Measurements from ENCODE around the gene MED15. TPM values are rescaled to one million over a fixed set of nuclear protein-coding genes. Genes with fewer than 3 reads are reported as not detected.
"Not testable (repeated sequence)": the region's sequence is repeated elsewhere in the genome, so short reads cannot be mapped to it uniquely, and the experiment has no call there.

Gene MED15
- total and polyA plus RNA-seq, 2 experiments from 2014 or later, result 29.2 to 43.5 TPM

GRCh38 chr22:20591660-20592310 is 84.4 kb downstream of the MED15 start:
- Histone ChIP-seq H2AFZ (peak overlapping the region; percentile 97), H3K4me1 (ENCODE audit: insufficient read depth) (no peaks in the 10 kb centered on the region), H3K4me3 (no peak overlapping the region), H3K27ac (ENCODE audit: low read depth) (no peak overlapping the region), H3K79me2 (replicated peaks; ENCODE audit: insufficient read depth) (no peaks in the 10 kb centered on the region), H3K4me2 (no peak overlapping the region), H3F3A (replicated peaks; ENCODE audit: low read depth) (no peaks in the 10 kb centered on the region), H4K20me1 (replicated peaks; ENCODE audit: insufficient read depth) (no peaks in the 10 kb centered on the region), H3K9me2 (ENCODE audit: insufficient read depth) (no peaks in the 10 kb centered on the region), H3K36me3 (ENCODE audit: insufficient read depth) (no peaks in the 10 kb centered on the region), H3K27me3 (ENCODE audit: insufficient read depth) (no peaks in the 10 kb centered on the region)
- peaks cover 2% of the 10 kb centered on the region; the same call in 2 of the 3 replicates for H3K36me3 Mint-ChIP-seq (ENCODE audit: low read depth)
- H3K9me3 Mint-ChIP-seq, result no peaks in the 10 kb centered on the region
- DNase-seq (ENCODE audit: low spot score) (peak; percentile 84), ATAC-seq (peak; percentile 78)
- no peak overlapping the region for H3K4me3 Mint-ChIP-seq
- H3K27ac Mint-ChIP-seq, result no peak overlapping the region
- TF ChIP-seq ZNF114 (CRISPR knock-in tag; IDR thresholded peaks at IDR 0.05) (no peak), ETS1 (IDR thresholded peaks at IDR 0.05) (no peak), POLR2AphosphoS5 (IDR thresholded peaks at IDR 0.05; ENCODE audit: low read depth) (no peak), CTCF (conservative IDR thresholded peaks at IDR 0.05; ENCODE audit: low read depth in 2 of 2) (no peak), EZH2 (IDR thresholded peaks at IDR 0.05; ENCODE audit: low read depth, unreplicated experiment) (no peak)
- peaks cover 8% of the 10 kb centered on the region for H3K27me3 Mint-ChIP-seq (ENCODE audit: insufficient read depth, low read depth, poor library complexity)
- peaks cover 2% of the 10 kb centered on the region; the same call in 2 of the 3 replicates for H3K4me1 Mint-ChIP-seq

- not testable (repeated sequence) for H3K4me1 ChIP-seq (ENCODE audit: insufficient read depth); H3F3A ChIP-seq (replicated peaks; ENCODE audit: low read depth); H3K4me3 Mint-ChIP-seq; H3K27me3 ChIP-seq (ENCODE audit: insufficient read depth); DNase-seq (ENCODE audit: low spot score); H3K36me3 Mint-ChIP-seq (ENCODE audit: low read depth); H3K36me3 ChIP-seq (ENCODE audit: insufficient read depth); H3K27ac ChIP-seq (ENCODE audit: low read depth); H3K4me1 Mint-ChIP-seq; ATAC-seq; H3K4me3 ChIP-seq; H3K79me2 ChIP-seq (replicated peaks; ENCODE audit: insufficient read depth); H2AFZ ChIP-seq; H4K20me1 ChIP-seq (replicated peaks; ENCODE audit: insufficient read depth); H3K9me3 Mint-ChIP-seq; H3K4me2 ChIP-seq; H3K9me2 ChIP-seq (ENCODE audit: insufficient read depth); H3K27ac Mint-ChIP-seq
- peaks cover 10% of the 10 kb centered on the region for H3K27me3 Mint-ChIP-seq (ENCODE audit: insufficient read depth, low read depth, poor library complexity)
Observed at GRCh38 chr22:20594038-20594437, 86.6 kb downstream of the MED15 start.

GRCh38 chr22:20594486-20594885 is 87.1 kb downstream of the MED15 start:
- H3K4me1 ChIP-seq (ENCODE audit: insufficient read depth); H3K27ac ChIP-seq (ENCODE audit: low read depth); H3K27me3 ChIP-seq (ENCODE audit: insufficient read depth); H3K79me2 ChIP-seq (replicated peaks; ENCODE audit: insufficient read depth); H3K4me3 Mint-ChIP-seq; H3K9me3 Mint-ChIP-seq; H3F3A ChIP-seq (replicated peaks; ENCODE audit: low read depth); H3K36me3 Mint-ChIP-seq (ENCODE audit: low read depth); ATAC-seq; H3K4me2 ChIP-seq; H3K27ac Mint-ChIP-seq; DNase-seq (ENCODE audit: low spot score); H3K4me3 ChIP-seq; H3K4me1 Mint-ChIP-seq; H3K36me3 ChIP-seq (ENCODE audit: insufficient read depth); H4K20me1 ChIP-seq (replicated peaks; ENCODE audit: insufficient read depth); H3K9me2 ChIP-seq (ENCODE audit: insufficient read depth); H2AFZ ChIP-seq: not testable (repeated sequence)
- peaks cover 10% of the 10 kb centered on the region for H3K27me3 Mint-ChIP-seq (ENCODE audit: insufficient read depth, low read depth, poor library complexity)
